NB4 (cell line): Measurements from ENCODE around the gene TACC2.

Experiments used
- DNase-seq: peaks from one replicate; pipeline ENCODE4 v3.0.0; 2010; ENCODE audit warnings: low read depth
- H3K4me3 ChIP-seq: one replicate; pipeline ENCODE4 v1.5.1; 2011; ENCODE audit warnings: mild to moderate bottlenecking, low read depth, low read length, moderate library complexity
- MYC ChIP-seq: IDR thresholded peaks from 2 replicates; pipeline ENCODE4 v1.6.1; 2011; ENCODE audit warnings: low read depth, low read length
- POLR2A ChIP-seq: IDR thresholded peaks from 2 replicates; pipeline ENCODE4 v1.6.1; 2011; ENCODE audit warnings: mild to moderate bottlenecking; ENCODE audit not compliant: insufficient read length; ENCODE audit errors: extremely low read depth
- TF ChIP-seq, protein P1 (sequence below): IDR thresholded peaks from 2 replicates; pipeline ENCODE4 v1.6.1; 2011; ENCODE audit warnings: low read depth, low read length
- TF ChIP-seq, protein P2 (sequence below): IDR thresholded peaks from one replicate; pipeline ENCODE4 v1.5.1; 2012; ENCODE audit warnings: low read depth, low read length

TACC2 gene

DNA sequence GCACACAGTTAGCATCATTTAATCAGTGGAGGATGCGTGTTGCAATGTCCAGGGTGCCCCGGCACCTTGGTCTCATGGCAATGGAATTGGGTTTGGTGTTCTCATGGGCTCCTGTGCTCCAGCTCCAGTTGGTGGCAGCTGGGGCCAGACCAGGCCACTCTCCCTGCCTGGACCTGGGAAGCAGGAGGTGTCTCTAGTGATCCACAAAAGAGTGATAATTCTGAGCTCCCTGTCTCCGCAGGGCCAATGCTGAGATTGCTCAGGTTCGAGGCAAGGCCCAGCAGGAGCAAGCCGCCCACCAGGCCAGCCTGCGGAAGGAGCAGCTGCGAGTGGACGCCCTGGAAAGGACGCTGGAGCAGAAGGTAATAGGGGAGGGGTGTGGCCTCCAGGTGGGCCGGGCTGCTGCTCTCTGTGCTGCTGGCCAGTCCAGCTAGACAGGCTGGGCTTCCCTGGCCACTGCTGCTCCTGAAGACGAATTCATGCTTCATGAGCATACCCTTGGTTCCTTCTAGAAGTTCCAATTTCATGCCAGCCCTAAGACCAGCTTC lies 260.4 kb downstream of the TACC2 start:
- TF ChIP-seq, protein P1, sequence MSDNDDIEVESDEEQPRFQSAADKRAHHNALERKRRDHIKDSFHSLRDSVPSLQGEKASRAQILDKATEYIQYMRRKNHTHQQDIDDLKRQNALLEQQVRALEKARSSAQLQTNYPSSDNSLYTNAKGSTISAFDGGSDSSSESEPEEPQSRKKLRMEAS = no peak
- TF ChIP-seq MYC (no peak), POLR2A (no peak)
- TF ChIP-seq, protein P2, sequence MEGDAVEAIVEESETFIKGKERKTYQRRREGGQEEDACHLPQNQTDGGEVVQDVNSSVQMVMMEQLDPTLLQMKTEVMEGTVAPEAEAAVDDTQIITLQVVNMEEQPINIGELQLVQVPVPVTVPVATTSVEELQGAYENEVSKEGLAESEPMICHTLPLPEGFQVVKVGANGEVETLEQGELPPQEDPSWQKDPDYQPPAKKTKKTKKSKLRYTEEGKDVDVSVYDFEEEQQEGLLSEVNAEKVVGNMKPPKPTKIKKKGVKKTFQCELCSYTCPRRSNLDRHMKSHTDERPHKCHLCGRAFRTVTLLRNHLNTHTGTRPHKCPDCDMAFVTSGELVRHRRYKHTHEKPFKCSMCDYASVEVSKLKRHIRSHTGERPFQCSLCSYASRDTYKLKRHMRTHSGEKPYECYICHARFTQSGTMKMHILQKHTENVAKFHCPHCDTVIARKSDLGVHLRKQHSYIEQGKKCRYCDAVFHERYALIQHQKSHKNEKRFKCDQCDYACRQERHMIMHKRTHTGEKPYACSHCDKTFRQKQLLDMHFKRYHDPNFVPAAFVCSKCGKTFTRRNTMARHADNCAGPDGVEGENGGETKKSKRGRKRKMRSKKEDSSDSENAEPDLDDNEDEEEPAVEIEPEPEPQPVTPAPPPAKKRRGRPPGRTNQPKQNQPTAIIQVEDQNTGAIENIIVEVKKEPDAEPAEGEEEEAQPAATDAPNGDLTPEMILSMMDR = no peak
- no peak for DNase-seq
- no peak overlapping the region for H3K4me3 ChIP-seq

DNA sequence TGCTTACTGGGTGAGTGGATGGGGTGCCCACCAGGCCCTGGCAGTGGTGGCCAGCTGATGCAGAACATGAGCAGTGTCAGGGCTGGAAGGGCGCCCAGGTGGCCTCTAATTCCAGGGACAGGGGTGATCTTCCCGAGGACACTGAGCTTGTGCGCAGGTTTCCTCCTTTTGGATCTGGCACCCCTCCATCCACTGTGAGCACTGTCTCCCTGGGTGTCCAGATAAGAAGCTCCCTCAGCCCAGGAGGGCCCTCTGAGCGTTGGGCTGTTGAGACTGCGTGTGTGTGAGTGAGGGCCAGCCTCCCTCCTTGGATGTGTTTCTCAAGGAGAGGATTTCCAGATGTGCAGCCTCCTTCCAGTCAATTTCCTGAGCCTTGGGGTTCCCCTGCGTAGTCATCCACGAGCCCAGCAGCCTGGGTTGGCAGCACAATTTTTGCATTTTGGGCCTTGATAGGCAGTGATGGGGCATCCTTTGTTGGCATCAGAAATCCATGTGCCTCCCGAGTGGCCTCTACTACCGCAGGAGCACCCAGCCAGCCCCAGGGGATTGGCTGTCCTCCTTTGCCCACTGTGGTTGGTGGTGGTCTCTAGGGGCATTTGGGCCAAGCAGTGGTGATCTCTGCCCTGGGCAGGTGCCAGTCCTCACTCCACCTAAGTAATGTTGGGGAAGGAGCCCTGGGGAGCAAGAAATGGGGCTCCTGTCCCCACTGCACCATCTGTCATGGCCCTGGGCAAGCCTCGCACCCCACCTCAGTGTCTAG lies 261.2 kb downstream of the TACC2 start:
- no peak for DNase-seq
- no peak for TF ChIP-seq MYC
- TF ChIP-seq, protein P2 = no peak
- TF ChIP-seq, protein P1 = no peak
- H3K4me3 ChIP-seq = no peak overlapping the region

DNA sequence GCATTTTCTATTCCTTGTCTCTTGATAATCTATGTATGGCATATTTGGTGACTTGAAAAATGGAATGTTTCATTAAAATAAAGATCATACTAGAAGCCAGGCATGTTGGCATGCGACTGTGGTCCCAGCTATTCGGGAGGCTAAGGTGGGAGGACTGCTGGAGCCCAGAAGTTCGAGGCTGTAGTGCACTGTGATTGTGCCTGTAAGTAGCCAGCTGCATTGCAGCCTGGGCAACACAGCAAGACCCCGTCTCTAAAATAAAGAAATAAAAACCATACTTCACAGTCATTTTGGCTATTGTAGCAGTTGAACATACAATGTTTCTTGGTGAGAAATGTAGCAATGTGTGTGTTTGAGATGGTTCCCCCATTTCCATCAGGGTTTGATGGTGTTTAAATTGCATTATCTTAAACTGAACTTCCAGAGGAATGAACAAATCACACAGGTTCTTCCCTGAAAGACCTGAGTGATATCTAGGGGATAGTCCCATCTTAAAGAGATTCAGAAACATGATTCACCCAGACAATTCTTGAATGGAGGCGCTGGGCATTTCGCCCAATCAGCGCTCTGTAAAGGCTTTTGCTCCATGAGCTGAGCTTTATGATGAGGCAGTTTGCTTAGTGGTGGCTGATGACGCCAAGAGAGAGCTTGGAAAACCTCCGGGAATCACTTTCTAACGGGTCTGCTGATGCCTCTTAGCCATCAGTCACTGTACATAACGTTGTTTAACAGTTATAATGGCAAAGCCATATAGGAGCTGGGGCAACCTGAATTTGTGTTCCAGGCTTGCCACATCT lies 262.7 kb downstream of the TACC2 start:
- no peak overlapping the region for H3K4me3 ChIP-seq
- no peak for DNase-seq
- TF ChIP-seq, protein P2 = no peak
- TF ChIP-seq POLR2A = no peak

DNA sequence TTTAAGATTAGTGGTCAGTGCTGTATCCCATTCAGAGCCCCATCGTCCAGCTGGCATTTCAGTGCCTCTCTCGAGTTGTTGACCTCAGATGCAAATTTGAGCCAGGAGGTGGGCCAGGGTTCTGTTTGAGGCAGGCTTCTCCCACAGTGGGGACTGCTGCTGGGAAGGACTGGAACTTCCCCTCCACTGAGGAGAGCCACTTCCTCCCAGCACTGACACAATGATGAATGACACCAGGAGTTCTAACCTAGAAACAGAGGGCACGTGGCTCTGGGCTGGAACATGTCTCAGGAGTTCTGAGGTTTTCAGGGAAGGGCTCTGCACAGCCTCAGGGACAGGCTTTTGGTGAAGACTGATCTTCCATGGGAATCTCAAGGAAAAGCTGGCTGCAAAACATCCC lies 263.8 kb downstream of the TACC2 start:
- H3K4me3 ChIP-seq = no peak overlapping the region
- TF ChIP-seq, protein P1 = peak; percentile 49
- TF ChIP-seq MYC = no peak
- no peak for DNase-seq

DNA sequence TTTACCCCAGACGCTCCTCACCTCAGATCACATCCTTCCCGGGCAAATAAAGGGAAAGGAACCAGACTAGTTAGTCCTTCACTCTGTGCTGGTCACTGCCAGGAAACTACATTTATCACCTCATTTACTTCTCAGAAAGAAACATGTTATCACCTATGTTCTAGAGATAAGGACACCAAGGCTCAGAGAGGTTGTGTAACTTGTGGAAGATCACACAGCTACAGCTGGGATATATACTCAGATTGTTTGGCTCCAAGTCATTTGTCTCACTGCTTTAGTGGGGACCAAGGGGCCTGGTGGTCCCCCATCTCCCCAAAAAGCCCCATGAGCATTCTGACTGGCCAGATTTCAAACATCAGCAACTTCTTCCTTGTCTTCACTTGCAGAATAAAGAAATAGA lies 264.6 kb downstream of the TACC2 start:
- TF ChIP-seq, protein P2 = no peak
- TF ChIP-seq POLR2A (no peak), MYC (no peak)
- TF ChIP-seq, protein P1 = no peak
- no peak for DNase-seq
- no peak overlapping the region for H3K4me3 ChIP-seq

DNA sequence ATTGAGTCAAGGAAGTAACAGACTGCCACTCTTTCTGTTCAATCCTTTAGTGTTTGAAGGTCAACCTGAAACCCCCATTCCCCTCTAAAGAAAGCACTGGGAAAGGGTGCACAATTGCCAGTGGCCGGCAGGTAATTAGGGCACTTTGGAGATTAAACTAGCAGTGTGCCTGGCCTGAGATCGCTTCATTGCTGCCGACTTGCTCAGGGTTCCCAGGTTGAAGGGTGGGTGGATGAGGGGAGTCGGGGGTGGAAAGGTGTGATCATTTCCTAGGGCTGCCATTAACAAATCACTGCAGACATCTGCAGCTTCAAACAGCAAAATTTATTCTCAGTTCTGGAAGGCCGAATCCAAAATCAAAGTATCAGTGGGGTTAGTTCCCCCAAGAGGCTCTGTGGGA lies 265.9 kb downstream of the TACC2 start:
- TF ChIP-seq MYC = no peak
- no peak for TF ChIP-seq POLR2A
- TF ChIP-seq, protein P1 = no peak
- TF ChIP-seq, protein P2 = no peak
- no peak overlapping the region for H3K4me3 ChIP-seq
- no peak for DNase-seq
